ENCODE data around the gene PLD4.
A peak's percentile ranks its signal among the peaks of the same experiment; 100 is the strongest.

Gene PLD4

GRCh38 chr14:104972301-104973134, 47.8 kb downstream of the PLD4 start:
- Histone ChIP-seq H3K27ac (no peak overlapping the region), H3K9me3 (replicated peaks in 1 of 11) (no peaks in the 10 kb centered on the region)

GRCh38 chr14:104973135-104973384, 48.4 kb downstream of the PLD4 start:
- no peaks in the 10 kb centered on the region for H3K9me3 ChIP-seq (replicated peaks in 1 of 11)
- H3K4me3 ChIP-seq: no peak overlapping the region
- H4K20me1 ChIP-seq: peaks cover 0 to 52% (median 10%) of the 10 kb centered on the region in 11 experiments; a peak in 11 of 22 replicates
- no peak overlapping the region for H3K27ac ChIP-seq
- peak overlapping the region in 3 of 11 experiments; percentile 13 to 41 (median 17); a peak in 4 of 22 replicates for H3K9ac ChIP-seq
- TF ChIP-seq Cebpa-rat (IDR thresholded peaks at IDR 0.05): no peak
- H3K36me3 ChIP-seq: no peaks in the 10 kb centered on the region
- H3K4me1 ChIP-seq: peaks cover 47 to 72% (median 57%) of the 10 kb centered on the region in 10 experiments
- H3K4me2 ChIP-seq: peak overlapping the region in 7 of 11 experiments; percentile 28 to 48 (median 35); a peak in 14 of 22 replicates
- H3K27me3 ChIP-seq: peaks cover 0 to 23% (median 0%) of the 10 kb centered on the region in 11 experiments; a peak in 6 of 22 replicates

More at GRCh38 chr14:104972301-104973134, 47.8 kb downstream of the PLD4 start:
- H4K20me1 ChIP-seq: peaks cover 0 to 52% (median 10%) of the 10 kb centered on the region in 11 experiments; a peak in 11 of 22 replicates
- no peak for TF ChIP-seq Cebpa-rat (IDR thresholded peaks at IDR 0.05)
- H3K27me3 ChIP-seq: peaks cover 0 to 24% (median 0%) of the 10 kb centered on the region in 11 experiments; a peak in 6 of 22 replicates
- peaks cover 48 to 73% (median 59%) of the 10 kb centered on the region in 10 experiments for H3K4me1 ChIP-seq
- no peak overlapping the region for H3K4me3 ChIP-seq
- no peaks in the 10 kb centered on the region for H3K36me3 ChIP-seq
- H3K4me2 ChIP-seq: peak overlapping the region in 8 of 11 experiments; percentile 6 to 48 (median 33); a peak in 14 of 22 replicates
- H3K9ac ChIP-seq: peak overlapping the region in 3 of 11 experiments; percentile 13 to 41 (median 17); a peak in 3 of 22 replicates

GRCh38 chr14:104973385-104974145, 48.9 kb downstream of the PLD4 start:
- H3K9me3 ChIP-seq (replicated peaks in 1 of 11): no peaks in the 10 kb centered on the region
- peaks cover 0 to 18% (median 0%) of the 10 kb centered on the region in 11 experiments; a peak in 6 of 22 replicates for H3K27me3 ChIP-seq
- no peak overlapping the region for H3K4me3 ChIP-seq
- H3K36me3 ChIP-seq: no peaks in the 10 kb centered on the region
- peak overlapping the region in 1 of 11 experiments; percentile 17; a peak in 2 of 22 replicates for H3K9ac ChIP-seq
- no peak overlapping the region for H3K27ac ChIP-seq
- no peak for TF ChIP-seq Cebpa-rat (IDR thresholded peaks at IDR 0.05)
- peaks cover 43 to 69% (median 53%) of the 10 kb centered on the region in 10 experiments for H3K4me1 ChIP-seq
- peak overlapping the region in 7 of 11 experiments; percentile 28 to 48 (median 35); a peak in 11 of 22 replicates for H3K4me2 ChIP-seq
- peaks cover 0 to 47% (median 10%) of the 10 kb centered on the region in 11 experiments; a peak in 11 of 22 replicates for H4K20me1 ChIP-seq

- Histone ChIP-seq H3K4me1 (peaks cover 38 to 69% (median 51%) of the 10 kb centered on the region in 10 experiments), H3K4me3 (no peak overlapping the region), H3K9me3 (replicated peaks in 1 of 11) (no peaks in the 10 kb centered on the region), H4K20me1 (peaks cover 0 to 47% (median 13%) of the 10 kb centered on the region in 11 experiments; a peak in 11 of 22 replicates), H3K27ac (no peak overlapping the region), H3K27me3 (peaks cover 0 to 12% (median 0%) of the 10 kb centered on the region in 11 experiments; a peak in 6 of 22 replicates), H3K9ac (no peak overlapping the region), H3K36me3 (no peaks in the 10 kb centered on the region), H3K4me2 (no peak overlapping the region)
- no peak for TF ChIP-seq Cebpa-rat (IDR thresholded peaks at IDR 0.05)
Measured at GRCh38 chr14:104974146-104974541, 49.5 kb downstream of the PLD4 start.

GRCh38 chr14:104974665-104975390, 50.1 kb downstream of the PLD4 start:
- Histone ChIP-seq H3K36me3 (no peaks in the 10 kb centered on the region), H3K27me3 (peaks cover 0 to 12% (median 0%) of the 10 kb centered on the region in 11 experiments; a peak in 5 of 22 replicates), H3K9ac (no peak overlapping the region), H4K20me1 (peaks cover 0 to 46% (median 13%) of the 10 kb centered on the region in 11 experiments; a peak in 11 of 22 replicates), H3K4me1 (peaks cover 37 to 70% (median 52%) of the 10 kb centered on the region in 10 experiments), H3K4me2 (no peak overlapping the region), H3K9me3 (replicated peaks in 1 of 11) (no peaks in the 10 kb centered on the region), H3K27ac (no peak overlapping the region), H3K4me3 (no peak overlapping the region)
- TF ChIP-seq Cebpa-rat (IDR thresholded peaks at IDR 0.05): no peak

- Histone ChIP-seq H3K27ac (no peak overlapping the region), H3K27me3 (peaks cover 0 to 12% (median 0%) of the 10 kb centered on the region in 11 experiments; a peak in 5 of 22 replicates), H3K4me3 (no peak overlapping the region), H3K4me1 (peaks cover 29 to 76% (median 52%) of the 10 kb centered on the region in 10 experiments), H3K36me3 (no peaks in the 10 kb centered on the region), H4K20me1 (peaks cover 0 to 45% (median 13%) of the 10 kb centered on the region in 11 experiments; a peak in 11 of 22 replicates), H3K4me2 (peak overlapping the region in 3 of 11 experiments; percentile 11 to 32 (median 23); a peak in 3 of 22 replicates), H3K9ac (no peak overlapping the region), H3K9me3 (replicated peaks in 1 of 11) (no peaks in the 10 kb centered on the region)
- TF ChIP-seq Cebpa-rat (IDR thresholded peaks at IDR 0.05): no peak
Measured at GRCh38 chr14:104975481-104976197, 51.0 kb downstream of the PLD4 start.

- H3K9me3 ChIP-seq (replicated peaks in 1 of 11): no peaks in the 10 kb centered on the region
- H3K4me1 ChIP-seq: peaks cover 27 to 77% (median 55%) of the 10 kb centered on the region in 10 experiments
- no peak overlapping the region for H3K27ac ChIP-seq
- peak overlapping the region; percentile 70 to 100 (median 98); a peak in 21 of 22 replicates for H3K4me2 ChIP-seq
- H3K4me3 ChIP-seq: peak overlapping the region in 2 of 10 experiments; percentile 53 to 66; a peak in 2 of 20 replicates
- H3K36me3 ChIP-seq: no peaks in the 10 kb centered on the region
- TF ChIP-seq Cebpa-rat (IDR thresholded peaks at IDR 0.05): no peak
- H3K9ac ChIP-seq: peak overlapping the region in 5 of 11 experiments; percentile 9 to 76 (median 68); a peak in 5 of 22 replicates
- peaks cover 0 to 39% (median 13%) of the 10 kb centered on the region in 11 experiments; a peak in 11 of 22 replicates for H4K20me1 ChIP-seq
- H3K27me3 ChIP-seq: peaks cover 0 to 12% (median 0%) of the 10 kb centered on the region in 11 experiments; a peak in 5 of 22 replicates
Measured at GRCh38 chr14:104976198-104977007, 51.7 kb downstream of the PLD4 start.

Measured in BLaER1 treated with 17β-estradiol and CSF1 and Interleukin-3, amounts not matched to agents 10 nM and 100 nM (cell line).